LNCAP (cell line): ENCODE results near the gene ATP5PB.

Experiments
- TF ChIP-seq, protein P1 (sequence below): fragments of 450-650 bp; IDR thresholded peaks from 2 replicates; pipeline ENCODE4 v1.5.1; 2017; ENCODE audit warnings: mild to moderate bottlenecking

Gene ATP5PB

DNA sequence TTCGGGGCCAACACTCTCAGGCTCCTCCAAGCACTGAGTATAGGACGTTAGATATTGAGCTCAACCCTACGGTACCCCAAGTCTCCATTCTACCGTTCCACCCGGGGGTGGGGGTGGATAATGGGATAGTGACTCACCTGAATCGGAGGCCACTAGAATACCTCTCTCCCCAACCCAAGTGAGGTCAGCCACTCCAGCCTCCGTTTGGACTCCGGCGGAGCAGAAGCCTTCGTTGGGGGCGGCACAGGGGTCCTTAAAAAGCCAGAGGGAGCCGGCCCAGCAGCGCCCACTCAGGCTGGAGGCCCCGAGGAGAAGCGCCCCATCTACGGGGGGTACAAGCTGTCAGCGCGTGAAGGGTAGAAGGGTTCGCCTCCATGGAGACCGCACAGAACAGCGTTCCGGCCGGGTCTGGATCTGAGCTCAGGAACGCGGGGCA is 764 bp upstream of the ATP5PB start:
- TF ChIP-seq, protein P1, sequence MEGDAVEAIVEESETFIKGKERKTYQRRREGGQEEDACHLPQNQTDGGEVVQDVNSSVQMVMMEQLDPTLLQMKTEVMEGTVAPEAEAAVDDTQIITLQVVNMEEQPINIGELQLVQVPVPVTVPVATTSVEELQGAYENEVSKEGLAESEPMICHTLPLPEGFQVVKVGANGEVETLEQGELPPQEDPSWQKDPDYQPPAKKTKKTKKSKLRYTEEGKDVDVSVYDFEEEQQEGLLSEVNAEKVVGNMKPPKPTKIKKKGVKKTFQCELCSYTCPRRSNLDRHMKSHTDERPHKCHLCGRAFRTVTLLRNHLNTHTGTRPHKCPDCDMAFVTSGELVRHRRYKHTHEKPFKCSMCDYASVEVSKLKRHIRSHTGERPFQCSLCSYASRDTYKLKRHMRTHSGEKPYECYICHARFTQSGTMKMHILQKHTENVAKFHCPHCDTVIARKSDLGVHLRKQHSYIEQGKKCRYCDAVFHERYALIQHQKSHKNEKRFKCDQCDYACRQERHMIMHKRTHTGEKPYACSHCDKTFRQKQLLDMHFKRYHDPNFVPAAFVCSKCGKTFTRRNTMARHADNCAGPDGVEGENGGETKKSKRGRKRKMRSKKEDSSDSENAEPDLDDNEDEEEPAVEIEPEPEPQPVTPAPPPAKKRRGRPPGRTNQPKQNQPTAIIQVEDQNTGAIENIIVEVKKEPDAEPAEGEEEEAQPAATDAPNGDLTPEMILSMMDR = no peak

DNA sequence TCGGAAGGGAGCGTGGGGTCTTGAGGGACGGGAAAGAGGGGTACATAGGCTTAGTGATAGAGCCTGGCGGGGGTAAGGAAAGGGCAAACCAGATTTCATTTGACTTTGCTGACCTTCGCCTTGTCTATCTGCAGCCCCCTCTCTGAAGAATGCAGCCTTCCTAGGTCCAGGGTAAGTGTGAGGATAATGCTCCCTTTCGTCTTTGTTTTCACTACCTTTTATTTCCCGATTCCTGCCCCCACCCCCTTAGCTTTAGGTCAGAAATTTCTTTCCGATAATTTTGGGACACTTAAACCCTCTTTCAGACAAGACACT is 396 bp downstream of the ATP5PB start:
- TF ChIP-seq, protein P1 = no peak

DNA sequence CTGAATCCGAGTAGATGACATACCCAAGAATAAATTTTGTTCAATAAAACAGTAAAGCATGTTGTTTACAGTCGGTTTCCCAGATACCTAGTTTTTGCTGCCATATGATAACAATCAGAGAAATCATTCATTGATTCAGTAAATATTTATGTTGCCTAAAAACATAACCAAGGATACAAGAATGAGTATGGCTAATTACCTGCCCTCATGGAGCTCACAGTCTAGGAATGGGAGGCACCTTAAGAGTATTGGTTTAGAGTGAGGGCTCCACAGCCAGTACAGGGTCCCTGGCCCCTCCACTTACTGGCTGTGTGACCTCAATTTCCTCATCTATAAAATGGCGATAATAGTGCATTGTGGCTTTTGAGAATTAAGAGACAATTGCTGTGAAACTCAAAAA is 921 bp downstream of the ATP5PB start:
- TF ChIP-seq, protein P1 = no peak

DNA sequence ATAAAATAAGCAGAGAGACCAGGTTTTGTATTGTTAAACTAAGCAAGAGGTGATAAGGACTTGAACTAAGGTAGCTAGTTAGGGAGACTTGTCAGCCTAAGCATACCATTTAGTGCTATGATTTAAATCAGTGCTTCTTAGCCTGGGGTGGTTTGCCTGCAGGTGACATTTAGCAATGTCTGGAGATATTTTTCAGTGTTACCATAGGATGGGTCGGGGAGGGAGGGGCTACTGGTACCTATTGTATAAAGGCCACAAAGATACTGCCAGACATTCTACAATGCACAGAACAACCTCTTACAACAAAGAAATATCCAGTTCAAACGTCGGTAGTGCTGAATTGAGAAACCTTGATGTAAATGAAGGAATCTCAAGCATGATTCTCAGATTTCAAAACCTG is 3.3 kb downstream of the ATP5PB start:
- TF ChIP-seq, protein P1 = no peak

DNA sequence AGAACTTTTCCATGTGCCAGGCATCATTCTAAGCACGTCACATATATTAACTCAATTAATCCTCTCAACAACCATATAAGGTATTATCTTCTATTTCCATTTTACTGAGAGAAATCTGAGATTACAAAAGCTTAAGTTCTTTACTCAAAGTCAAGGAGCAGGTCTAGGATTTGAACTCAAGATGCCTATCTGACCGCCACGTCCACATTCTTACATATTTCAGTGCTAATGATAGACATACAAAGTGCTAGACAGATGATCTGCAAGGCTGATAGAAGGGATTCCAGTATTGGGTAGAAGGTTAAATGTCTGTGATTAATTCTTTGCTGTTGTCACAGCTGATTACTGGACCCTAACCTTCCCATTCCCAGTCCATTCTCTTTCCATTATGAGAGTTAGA is 4.4 kb downstream of the ATP5PB start:
- TF ChIP-seq, protein P1 = no peak

DNA sequence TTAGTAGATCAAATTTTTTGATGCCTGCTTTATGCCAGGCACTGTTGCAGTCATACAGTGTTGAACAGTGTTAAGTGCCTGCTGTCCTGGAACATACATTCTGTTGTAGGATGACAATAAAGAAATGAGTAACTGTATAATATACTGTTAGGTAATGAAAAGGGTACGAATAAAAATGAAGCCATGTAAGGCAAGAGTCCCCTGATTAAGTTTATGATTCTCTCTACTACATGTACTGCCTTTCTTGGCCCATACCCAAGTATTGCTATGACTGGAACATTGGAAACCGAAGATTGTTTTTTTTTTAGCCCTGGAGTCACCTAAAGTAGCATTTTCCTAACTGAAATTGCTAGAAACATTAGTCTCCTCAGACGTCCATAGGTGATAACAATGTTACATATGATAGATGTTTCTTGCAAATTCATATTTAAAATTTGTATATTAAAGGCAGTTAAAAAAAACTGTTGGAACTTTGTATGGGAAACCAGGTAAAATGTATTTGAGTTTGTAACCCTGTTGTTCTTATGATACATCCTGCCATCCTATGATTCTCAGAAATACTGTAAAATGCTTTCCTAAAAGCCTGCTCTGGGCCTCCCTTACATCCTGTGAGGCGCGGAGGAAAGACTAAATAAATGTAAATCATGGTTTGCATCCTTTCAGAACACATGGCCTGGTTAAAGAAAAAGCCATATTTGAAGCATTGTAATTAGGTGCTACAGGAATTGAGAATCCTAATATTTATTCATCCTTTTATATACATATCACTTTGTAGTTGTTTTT is 5.8 kb downstream of the ATP5PB start:
- TF ChIP-seq, protein P1 = no peak

DNA sequence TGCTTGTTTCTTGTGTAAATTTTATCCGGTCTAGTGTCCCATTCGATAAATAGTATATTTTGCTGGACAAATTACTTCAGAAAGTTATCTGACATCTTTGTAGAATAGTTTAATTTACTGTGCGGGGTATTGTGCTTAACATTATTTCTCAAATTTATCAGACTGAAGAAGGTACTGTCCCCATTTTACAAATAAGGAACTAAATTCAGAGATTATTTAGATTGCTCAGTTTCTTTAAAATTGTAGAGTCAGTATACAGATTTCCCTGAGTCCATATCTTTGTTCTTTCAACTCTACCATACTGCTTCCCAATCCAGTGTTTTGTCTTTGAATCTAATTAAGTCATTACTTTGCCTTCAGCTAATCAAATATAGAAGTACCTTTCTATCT is 6.4 kb downstream of the ATP5PB start:
- TF ChIP-seq, protein P1 = no peak

DNA sequence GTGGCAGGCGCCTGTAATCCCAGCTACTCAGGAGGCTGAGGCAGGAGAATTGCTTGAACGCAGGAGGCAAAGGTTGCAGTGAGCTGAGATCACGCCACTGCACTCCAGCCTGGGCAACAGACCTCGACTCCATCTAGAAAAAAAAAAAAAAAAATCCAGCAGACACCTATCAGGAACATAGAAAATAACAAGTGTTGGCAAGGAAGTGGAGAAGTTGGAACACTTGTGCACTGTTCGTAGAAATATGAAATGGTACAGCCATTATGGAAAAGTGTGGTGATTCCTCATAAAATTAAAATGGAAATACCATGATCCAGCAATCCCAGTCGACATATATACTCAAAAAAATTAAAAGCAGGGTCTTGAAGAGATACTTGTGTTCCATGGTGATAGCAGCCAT is 12.5 kb downstream of the ATP5PB start:
- TF ChIP-seq, protein P1 = no peak
